GM19193 (cell line): Measurements from ENCODE around the gene MOGAT3.

Experiments used
- POLR2A ChIP-seq: IDR thresholded peaks from 4 replicates; pipeline ENCODE4 v1.6.1; 2011; ENCODE audit not compliant: insufficient read depth, insufficient read length; ENCODE audit errors: extremely low read depth

Gene MOGAT3

DNA sequence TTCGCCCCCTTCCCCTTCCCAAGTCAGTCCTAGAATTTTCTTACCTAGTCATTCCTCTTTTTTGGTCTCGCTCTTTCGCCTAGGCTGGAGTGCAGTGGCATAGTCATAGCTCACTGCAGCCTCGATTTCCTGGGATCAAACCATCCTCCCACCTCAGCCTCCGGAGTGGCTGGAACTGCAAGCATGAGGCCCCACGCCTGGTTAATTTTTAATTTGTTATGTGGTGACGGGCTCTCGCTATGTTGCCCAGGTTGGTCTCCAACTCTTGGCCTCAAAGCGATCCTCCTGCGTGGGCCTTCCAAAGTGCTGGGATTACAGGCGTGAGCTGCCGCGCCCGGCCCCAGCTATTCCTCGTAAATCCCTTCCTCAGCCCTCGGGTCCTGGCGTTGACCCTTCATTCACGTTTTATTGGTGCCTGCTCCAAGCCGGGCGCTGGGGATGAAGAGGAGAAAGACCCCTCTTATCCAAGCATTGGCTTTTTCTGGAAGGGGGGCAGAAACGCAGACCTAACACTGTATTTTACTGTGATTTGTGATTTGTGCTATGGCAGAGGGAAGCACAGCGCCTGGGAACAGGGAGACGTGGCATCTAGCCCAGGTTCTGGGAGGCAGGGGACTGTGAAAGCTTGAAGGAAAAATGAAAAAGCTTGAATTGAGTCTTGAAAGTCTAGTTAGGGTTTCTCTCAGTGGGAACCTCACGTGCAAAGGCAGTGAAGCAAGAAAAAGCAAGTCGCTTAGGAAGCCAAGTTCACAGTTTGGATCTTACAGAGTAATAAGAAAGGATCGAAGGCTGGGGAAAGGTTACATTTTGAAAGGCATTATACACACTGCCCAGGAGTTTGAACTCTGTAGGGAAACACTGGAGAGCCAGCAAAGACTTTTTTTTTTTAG lies 17.6 kb upstream of the MOGAT3 start:
- no peak for TF ChIP-seq POLR2A

DNA sequence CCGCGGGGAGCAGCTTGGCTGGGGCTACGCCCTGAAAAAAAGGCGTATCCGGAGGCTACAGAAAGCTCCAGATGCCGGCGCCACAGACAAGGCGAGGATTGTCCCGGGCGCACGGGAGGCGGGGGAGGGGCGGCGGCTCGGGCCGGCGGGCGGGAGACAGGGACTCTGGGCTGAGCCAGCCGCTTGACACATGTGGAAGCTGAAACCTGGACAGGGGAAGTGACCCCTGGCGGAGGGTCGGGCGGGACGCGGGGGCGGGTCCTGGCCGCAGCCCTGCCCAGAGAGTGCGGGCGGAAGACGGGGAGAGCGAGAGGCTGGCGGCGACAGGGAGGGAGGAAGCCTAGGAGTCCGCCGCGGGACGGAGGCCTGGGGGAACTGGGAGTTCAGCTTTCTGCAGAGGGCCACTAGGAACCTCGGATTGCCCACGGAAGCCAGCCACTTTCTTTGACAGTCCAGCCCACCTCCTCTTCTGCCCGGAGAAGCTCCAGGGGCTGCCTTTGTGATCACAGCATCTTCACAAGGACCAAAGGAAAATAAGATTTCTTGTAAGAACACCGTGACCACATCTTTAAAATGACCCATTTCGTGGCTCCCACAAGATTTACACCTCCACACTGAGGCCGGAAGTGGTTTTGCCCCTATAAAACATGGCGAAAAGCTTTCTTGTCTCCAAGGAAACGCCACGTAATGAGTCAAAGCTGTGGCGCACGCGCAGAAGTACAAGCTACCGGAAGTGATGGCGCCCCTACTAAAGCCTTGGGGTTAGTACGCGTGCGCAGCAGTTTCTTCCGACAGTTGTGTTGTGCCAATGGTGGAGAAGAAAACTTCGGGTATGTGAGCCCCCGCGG lies 16.8 kb upstream of the MOGAT3 start, which contains the start of the genes PLOD3 and ZNHIT1:
Gene PLOD3 (minus strand): TSS at position 194 of the 848 bp plus-strand sequence. CDS start 307 bp downstream, outside the sequence.
Gene ZNHIT1 (plus strand): TSS at position 778 of the 848 bp plus-strand sequence. CDS start 31 bp downstream, at position 809.
- peak; percentile 45 for TF ChIP-seq POLR2A

DNA sequence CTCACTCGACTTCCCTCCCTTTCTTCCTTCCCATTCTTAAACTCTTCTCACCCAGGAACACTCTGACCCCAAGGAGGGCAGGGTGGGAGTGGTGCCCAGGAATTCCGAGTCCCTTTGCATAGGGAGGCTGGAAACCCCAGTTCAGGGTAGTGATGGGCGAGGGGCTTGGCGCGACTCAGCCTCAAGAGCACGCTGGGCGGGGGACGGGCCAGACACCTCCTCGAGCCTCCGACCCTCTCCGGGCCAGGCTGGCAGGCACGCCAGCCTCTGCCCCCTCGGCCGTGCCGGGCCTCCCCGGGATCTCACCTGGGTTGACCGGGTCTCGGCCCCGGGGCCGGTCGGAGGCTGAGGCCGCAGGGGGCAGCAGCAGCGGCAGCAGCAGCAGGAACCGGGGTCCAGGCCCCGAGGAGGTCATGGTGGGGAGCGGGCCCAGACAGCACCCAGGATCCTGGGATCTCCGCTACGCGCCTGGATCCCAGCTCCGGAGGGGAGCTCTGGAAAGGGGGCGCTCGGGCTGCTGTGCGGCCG lies 16.1 kb upstream of the MOGAT3 start:
- TF ChIP-seq POLR2A, result no peak

DNA sequence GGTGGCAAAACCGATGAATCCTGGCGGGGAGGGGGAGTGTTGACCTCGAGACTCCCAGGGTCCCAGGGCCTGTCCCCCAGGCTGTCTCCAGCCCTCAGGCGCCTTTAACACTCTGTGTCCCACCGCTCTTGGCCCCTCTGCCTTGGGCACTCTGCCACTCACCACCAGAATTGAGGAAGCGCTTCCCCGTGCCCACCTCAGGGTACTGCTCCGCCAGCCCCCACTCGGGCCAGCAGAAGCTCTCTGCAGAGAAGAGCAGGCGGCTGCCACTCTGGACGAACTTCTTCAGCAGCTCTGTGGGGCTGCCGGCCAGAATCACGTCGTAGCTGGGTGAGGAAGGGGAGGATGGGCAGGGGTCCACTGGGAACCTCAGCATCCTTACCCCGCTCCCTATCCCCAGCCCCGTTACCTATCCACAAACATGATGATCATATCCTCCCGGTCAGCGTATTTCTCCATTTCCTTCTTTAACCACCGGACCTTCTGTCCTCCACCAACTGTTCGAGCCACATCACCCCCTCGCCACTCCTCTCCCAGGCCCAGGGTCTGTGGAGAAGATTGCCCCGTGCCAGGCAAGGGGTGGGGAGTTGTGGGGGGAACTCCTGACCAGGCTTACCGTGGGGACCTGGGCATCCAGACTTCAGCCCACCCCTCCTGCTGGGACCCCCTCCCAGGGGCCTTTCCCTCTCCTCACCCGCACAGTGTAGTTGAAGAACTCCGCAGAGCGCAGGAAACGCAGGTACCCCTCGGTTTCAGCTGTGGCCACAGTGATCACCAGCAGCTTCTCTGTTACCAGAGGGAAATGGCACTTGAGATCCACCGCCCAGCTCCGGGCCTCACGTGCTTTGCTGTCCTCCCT lies 15.4 kb upstream of the MOGAT3 start:
- TF ChIP-seq POLR2A, result no peak

DNA sequence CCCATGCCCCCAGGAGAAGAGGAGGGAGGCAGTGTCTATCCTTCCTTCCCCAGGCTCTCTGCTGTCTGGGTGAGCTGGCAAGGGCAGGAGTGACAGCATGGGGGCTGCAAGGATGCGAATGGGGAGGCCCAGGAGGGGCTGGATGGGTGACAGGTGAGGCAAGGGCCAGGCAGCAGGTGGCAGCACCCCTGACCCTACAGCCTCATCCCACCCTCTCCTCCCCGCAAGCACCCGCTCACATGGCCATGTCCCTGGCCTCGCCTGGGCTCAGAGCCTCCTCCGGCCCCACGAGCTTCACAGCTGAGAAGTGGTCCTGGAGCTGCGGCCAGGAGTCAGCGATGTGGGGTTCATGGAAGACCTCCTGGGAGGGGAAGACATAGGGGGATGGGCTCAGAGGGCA lies 11.2 kb upstream of the MOGAT3 start:
- TF ChIP-seq POLR2A, result no peak

DNA sequence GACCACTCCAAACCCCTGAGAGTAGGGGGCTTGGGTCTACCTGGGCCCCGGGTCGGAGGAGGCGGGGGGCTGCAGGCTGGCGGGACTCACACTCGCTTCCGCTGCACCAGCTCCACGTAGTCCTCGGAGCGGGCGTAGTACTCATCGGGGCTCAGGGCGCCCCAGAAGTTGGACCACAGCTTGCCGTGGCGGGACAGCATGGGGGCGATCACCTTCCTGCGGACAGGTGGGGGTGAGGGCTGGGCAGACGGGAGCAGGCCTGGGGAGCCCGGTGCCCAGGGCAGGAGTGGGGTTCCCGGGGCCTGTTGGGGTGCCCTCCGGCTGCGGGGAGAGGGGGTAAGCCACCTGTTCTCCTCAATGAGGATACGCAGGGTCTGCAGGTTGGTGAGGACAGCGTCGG lies 10.7 kb upstream of the MOGAT3 start:
- TF ChIP-seq POLR2A, result no peak

DNA sequence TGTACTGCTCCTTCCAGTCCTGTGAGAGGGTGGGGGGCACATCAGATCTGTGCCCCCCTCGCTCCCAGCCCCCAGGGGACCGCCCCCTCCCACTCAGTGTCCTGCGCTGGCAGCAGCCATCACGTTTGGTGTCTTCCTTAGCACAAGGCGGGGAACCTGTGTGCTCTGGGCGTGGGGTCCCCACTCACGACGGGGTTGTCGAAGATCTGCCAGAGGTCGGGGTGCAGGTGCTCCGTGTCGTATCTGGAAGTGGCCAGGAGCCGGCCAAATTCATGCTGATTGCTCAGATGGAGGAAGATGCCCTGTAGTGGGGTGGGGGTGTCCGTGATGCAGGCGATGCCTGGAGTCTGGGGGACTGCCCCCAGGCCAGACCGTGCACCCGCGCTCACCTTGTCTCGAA lies 9.3 kb upstream of the MOGAT3 start:
- TF ChIP-seq POLR2A, result no peak

DNA sequence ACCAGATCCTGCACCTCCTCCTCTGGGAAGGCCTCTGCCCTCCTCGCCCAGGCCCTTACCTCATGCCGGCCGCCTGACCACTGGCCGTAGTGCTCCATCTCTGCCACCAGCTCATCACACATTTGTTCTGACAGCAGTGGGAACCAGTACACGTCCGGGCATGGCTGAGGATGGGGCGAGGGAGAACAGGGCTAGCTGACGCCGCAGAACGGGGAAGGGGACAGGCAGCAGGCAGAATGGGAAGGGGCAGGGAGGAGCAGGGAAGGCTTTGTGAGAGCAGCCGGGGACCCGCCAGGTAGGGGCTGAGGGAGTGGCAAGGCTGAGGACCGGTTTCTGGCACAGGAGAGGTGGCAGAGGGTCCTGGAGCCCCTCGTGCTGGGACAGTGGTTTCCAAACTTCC lies 8.0 kb upstream of the MOGAT3 start:
- no peak for TF ChIP-seq POLR2A

DNA sequence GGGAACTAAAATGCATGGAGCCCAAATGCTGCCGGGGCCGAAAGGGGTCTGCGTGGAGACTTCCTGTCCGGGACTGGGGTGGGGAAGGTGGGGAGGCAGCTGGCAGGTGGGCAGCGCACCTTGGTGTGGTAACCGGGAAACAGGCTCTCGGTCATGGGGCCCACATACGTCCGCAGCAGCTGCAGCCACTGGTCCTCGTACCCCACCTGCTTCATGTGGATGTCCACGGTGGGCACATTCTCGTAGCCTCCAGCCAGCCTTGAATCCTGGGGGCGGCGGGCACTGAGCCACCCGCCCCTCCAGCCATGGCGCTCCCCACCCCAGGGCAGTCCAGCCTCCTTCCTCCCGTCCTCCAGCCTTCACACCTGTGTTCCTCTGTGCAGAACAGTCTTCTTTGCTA lies 6.6 kb upstream of the MOGAT3 start:
- no peak for TF ChIP-seq POLR2A

DNA sequence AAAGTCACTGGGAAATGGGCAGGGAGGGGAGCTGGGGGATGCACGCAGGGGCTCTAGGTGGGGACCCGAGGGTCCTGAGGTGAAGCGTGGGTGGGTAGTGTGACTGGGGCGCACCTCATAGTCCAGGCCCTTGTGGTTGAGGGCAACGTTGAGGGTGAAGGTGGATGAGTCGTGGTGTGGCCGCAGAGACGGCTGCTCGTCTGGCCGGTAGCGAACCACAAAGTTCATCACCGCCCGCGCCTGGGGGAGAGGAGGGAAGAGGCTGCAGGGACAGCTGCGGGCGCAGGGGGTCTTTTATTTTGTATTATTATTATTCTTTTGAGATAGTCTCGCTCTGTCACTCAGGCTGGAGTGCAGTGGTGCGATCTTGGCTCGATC lies 5.8 kb upstream of the MOGAT3 start:
- TF ChIP-seq POLR2A, result no peak

DNA sequence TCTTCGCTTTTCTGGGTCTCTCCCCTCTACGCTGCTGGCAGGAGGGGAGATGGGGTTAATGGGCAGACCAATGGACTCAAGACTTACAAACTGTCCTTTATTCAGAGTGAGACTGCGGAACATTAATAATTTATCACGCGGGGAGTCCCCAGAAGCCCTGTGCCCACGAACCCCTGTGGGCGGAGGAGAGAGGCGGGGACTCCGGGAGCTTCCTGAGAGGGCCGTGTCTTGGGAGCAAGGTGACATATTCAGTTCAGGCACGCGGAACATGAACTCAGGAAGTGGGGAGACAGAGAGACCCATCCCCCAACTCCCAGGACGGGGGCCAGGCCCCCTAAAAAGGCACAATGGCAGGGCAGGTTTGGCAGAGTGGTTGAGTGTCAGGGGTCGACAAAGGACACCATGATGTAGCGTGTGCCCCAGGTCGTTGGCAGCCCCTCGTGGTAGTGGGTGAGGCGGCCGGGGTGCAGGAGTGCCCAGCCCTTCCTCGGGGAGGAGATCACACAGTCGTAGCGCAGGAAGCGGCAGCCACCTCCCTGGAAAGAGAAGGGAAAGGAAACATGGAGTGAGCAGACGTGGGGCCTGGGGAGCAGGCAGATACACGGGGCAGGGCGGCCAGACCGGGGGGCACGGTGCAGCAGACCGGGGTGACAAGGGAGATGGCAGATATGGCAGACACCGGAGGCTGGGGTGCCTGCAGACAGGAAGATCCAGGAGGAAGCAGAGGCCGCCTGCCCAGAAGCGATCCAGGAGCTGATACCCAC lies 5.2 kb upstream of the MOGAT3 start:
- TF ChIP-seq POLR2A, result no peak

DNA sequence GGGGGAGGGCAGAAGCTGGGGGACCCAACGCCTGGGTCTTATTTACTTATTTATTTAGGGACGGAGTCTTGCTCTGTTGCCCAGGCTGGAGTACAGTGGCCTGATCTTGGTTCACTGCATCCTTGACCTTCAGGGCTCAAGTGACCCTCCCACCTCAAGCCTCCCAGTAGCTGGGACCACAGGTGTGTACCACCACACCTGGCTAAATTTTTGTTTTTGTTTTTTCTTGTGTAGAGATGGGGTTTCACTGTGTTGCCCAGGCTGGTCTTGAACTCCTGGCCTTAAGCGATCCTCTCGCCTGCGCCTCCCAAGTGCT lies 1.7 kb upstream of the MOGAT3 start:
- TF ChIP-seq POLR2A, result no peak

DNA sequence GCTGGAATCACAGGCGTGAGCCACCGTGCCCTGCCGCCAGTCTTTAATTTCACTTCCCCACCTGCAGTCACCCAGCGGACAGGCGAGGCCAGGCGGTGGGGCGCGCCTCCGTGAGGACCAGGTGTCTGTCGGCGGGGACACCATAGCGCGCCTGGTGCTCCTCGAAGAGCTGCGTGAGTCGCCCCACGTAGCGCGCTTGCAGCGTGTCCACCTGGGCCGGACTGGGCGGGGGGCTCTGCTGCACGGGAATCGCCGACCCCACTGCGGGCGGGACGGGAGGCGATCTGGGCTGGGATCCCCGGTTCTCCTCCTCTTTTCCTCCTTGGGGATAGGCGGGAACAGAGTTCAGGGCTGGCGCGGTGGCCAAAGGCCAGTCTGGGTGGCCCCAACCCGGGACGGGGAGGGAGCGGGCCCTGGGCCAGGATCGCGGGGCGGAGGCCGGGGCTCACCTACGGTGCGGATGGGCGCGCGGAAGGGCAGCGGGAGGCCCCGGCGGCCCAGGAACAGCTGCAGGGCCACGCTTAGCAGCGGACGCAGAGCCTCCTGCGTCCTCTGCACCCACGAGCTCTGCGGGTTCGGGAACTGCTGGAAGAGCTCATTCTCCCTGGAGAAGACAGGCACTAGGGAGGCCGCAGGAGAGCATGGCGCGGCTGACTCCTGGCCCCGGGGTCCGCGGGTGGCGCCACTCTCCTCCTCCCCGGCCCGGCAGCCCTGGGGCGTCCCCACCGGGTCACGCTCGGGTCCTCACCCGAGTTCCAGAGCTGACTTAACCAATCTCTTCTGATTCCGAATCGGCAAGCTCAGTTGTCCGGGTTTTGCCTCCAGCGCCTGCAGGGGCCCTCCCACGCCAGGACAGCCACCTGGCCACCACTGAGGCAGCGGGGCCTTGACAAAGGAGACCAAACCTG lies 1.1 kb upstream of the MOGAT3 start:
- TF ChIP-seq POLR2A, result no peak
